HL-60 (cell line): ENCODE data around the gene PANX2.

Experiments used
- DNase-seq, 2 experiments: peaks; one replicate each; pipeline ENCODE4 v3.0.0-alpha.2; 2010 to 2020; ENCODE audit warnings: low read depth in 1 of 2, low spot score in 1 of 2
- H3K27ac ChIP-seq: fragments of 250-450 bp; sonication (Bioruptor Pico); replicated peaks from 2 replicates; pipeline ENCODE4 v1.5.1; 2020; ENCODE audit warnings: mild to moderate bottlenecking, moderate library complexity
- H3K27me3 ChIP-seq: fragments of 250-450 bp; sonication (Bioruptor Pico); 2 replicates; pipeline ENCODE4 v1.5.1; 2021; ENCODE audit warnings: mild to moderate bottlenecking, moderate library complexity; ENCODE audit not compliant: insufficient read depth, poor library complexity, severe bottlenecking
- H3K4me3 ChIP-seq: replicated peaks from 2 replicates; pipeline ENCODE4 v1.5.1; 2011; ENCODE audit warnings: mild to moderate bottlenecking, control low read depth, low read length; ENCODE audit not compliant: insufficient read depth
- GABPA ChIP-seq: IDR thresholded peaks from 2 replicates; pipeline ENCODE4 v1.6.1; 2012; ENCODE audit warnings: low read depth
- POLR2AphosphoS5 ChIP-seq: IDR thresholded peaks from 2 replicates; pipeline ENCODE4 v1.6.1; 2012; ENCODE audit warnings: low read depth
- SPI1 ChIP-seq: IDR thresholded peaks from 2 replicates; pipeline ENCODE4 v1.6.1; 2012; ENCODE audit warnings: low read depth, mild to moderate bottlenecking, borderline replicate concordance
- TF ChIP-seq, protein P1 (sequence below): IDR thresholded peaks from one replicate; pipeline ENCODE4 v1.5.1; 2011; ENCODE audit warnings: low read length, control low read depth, inconsistent platforms; ENCODE audit not compliant: insufficient read depth
- TF ChIP-seq, protein P2 (sequence below): IDR thresholded peaks from 2 replicates; pipeline ENCODE4 v1.6.1; 2012; ENCODE audit warnings: low read depth; ENCODE audit not compliant: insufficient replicate concordance

Gene PANX2

DNA sequence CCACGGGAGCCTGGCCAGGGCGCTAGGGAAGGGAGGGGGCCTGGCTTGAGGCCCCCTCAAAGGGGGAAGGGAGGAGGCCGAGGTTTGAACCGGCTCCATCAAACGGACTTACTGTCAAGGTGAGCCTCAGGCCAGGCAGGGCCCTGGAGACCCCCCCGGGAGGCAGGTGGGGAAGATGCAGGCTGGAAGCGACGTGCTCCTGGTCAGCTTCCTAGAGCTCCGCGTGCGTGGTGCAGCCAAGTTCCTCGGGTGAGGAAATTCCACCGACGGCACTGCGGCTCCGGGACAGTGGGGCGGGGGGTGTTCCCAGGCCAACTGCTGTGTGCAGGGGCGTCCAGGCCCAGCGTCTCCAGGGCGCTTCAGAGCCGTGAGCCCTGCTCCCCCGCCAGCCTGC is 7.9 kb downstream of the PANX2 start:
- Histone ChIP-seq H3K27ac (no peak overlapping the region), H3K4me3 (no peak overlapping the region), H3K27me3 (no peaks in the 10 kb centered on the region)
- DNase-seq: no peak
- TF ChIP-seq, protein P1, sequence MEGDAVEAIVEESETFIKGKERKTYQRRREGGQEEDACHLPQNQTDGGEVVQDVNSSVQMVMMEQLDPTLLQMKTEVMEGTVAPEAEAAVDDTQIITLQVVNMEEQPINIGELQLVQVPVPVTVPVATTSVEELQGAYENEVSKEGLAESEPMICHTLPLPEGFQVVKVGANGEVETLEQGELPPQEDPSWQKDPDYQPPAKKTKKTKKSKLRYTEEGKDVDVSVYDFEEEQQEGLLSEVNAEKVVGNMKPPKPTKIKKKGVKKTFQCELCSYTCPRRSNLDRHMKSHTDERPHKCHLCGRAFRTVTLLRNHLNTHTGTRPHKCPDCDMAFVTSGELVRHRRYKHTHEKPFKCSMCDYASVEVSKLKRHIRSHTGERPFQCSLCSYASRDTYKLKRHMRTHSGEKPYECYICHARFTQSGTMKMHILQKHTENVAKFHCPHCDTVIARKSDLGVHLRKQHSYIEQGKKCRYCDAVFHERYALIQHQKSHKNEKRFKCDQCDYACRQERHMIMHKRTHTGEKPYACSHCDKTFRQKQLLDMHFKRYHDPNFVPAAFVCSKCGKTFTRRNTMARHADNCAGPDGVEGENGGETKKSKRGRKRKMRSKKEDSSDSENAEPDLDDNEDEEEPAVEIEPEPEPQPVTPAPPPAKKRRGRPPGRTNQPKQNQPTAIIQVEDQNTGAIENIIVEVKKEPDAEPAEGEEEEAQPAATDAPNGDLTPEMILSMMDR: no peak
- TF ChIP-seq SPI1 (no peak), GABPA (no peak), POLR2AphosphoS5 (no peak)
- TF ChIP-seq, protein P2, sequence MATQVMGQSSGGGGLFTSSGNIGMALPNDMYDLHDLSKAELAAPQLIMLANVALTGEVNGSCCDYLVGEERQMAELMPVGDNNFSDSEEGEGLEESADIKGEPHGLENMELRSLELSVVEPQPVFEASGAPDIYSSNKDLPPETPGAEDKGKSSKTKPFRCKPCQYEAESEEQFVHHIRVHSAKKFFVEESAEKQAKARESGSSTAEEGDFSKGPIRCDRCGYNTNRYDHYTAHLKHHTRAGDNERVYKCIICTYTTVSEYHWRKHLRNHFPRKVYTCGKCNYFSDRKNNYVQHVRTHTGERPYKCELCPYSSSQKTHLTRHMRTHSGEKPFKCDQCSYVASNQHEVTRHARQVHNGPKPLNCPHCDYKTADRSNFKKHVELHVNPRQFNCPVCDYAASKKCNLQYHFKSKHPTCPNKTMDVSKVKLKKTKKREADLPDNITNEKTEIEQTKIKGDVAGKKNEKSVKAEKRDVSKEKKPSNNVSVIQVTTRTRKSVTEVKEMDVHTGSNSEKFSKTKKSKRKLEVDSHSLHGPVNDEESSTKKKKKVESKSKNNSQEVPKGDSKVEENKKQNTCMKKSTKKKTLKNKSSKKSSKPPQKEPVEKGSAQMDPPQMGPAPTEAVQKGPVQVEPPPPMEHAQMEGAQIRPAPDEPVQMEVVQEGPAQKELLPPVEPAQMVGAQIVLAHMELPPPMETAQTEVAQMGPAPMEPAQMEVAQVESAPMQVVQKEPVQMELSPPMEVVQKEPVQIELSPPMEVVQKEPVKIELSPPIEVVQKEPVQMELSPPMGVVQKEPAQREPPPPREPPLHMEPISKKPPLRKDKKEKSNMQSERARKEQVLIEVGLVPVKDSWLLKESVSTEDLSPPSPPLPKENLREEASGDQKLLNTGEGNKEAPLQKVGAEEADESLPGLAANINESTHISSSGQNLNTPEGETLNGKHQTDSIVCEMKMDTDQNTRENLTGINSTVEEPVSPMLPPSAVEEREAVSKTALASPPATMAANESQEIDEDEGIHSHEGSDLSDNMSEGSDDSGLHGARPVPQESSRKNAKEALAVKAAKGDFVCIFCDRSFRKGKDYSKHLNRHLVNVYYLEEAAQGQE: no peak

DNA sequence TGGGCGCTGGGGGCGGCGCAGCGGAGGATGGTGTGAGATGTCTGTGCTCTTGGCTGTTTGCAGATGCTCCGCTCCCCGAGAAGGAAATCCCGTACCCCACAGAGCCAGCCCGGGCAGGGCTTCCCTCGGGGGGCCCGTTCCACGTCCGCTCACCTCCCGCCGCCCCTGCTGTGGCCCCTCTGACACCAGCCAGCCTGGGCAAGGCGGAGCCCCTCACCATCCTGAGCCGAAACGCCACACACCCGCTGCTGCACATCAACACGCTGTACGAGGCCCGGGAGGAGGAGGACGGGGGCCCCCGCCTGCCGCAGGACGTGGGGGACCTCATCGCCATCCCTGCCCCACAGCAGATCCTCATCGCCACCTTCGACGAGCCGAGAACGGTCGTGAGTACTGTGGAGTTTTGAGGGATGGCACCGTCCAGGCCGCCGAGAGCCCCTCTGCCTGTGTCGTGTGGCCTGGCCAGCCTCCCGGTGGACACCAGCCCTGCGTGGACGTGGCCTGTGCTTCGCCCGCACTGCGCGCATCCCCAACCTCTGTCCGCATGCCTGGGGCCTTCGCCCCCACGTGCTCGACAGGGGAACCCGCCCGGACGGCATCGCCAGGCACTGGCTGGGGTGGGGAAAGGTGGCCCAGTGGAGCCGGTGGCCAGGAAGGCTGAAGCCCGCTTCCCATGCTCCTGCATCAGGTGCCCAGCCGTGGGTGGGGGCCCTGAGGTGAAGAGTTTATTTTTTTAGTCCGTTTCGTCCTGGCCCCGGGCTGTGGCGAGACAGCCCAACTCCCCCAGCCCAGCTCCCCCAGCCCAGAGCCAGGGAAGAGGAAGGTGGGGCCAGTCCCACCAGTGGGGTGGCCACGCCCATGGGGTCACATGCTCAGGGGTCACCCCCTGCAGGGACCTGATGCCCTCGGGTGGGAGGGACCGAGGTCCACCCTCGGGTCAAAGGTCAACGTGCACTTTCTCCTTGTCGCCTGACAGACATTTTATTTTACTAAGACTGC is 8.6 kb downstream of the PANX2 start:
- Histone ChIP-seq H3K27ac (no peak overlapping the region), H3K27me3 (no peaks in the 10 kb centered on the region), H3K4me3 (no peak overlapping the region)
- DNase-seq: no peak
- TF ChIP-seq, protein P1: no peak
- TF ChIP-seq GABPA (no peak), SPI1 (no peak), POLR2AphosphoS5 (no peak)
- TF ChIP-seq, protein P2: no peak

DNA sequence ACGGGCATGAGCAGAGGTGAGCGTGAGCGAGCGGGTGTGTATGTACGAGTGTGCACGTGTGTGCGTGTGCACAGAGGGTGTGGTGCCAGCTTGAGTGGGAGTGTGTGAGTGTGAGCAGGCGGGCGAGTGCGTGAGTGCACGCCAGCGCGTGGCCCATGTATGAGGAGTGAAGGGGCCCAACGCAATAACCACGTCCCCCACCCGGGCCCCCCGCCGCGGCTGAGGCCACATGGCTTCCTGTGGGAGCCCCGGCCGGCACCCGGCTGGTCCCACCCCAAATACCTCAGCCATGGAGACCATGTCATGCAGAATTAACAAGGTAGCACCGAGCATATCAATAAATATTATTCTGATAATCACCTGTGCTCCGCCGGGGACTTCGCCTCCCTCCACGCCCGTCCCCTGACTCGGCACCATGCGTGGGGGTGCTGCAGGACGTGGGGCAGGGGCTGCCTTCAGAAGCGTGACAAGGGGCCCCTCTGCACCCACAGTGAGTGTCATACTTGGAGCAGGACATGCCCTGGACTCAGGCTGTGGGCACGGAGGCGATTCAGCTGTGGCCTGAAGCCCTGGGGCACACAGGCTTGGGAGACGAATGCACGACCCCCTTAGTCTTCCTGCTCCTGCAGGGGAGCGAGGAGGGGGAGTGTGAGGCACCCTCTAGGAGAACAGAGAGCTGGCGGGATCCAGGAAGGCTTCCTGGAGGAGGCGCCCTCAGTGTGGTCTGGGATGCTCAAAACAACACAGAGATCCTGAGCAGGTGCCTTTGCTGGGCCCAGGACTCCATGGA is 9.6 kb downstream of the PANX2 start:
- Histone ChIP-seq H3K27me3 (no peaks in the 10 kb centered on the region), H3K4me3 (no peak overlapping the region), H3K27ac (no peak overlapping the region)
- TF ChIP-seq, protein P1: no peak
- TF ChIP-seq POLR2AphosphoS5: no peak
- TF ChIP-seq SPI1: no peak
- TF ChIP-seq GABPA: no peak
- TF ChIP-seq, protein P2: no peak
- no peak for DNase-seq
